SK-N-SH treated with all-trans-retinoic acid at 6 μM for 48 hours (cell line): ENCODE results near the gene PPP2R5B.

Experiments
- ATAC-seq: fragments of 200-7000 bp; cut with Tn5 transposase; 3 replicates; pipeline ENCODE4 v1.9.1; 2020; ENCODE audit warnings: mild to moderate bottlenecking, moderate library complexity
- CREB5 ChIP-seq: fragments of 250-450 bp; sonication (Bioruptor Pico); IDR thresholded peaks from 2 replicates; pipeline ENCODE4 v1.5.1; 2020; ENCODE audit warnings: low read depth, mild to moderate bottlenecking, moderate library complexity
- CSDC2 ChIP-seq: fragments of 250-450 bp; sonication (Bioruptor Pico); IDR thresholded peaks from 2 replicates; pipeline ENCODE4 v1.5.0; 2020; ENCODE audit warnings: mild to moderate bottlenecking, moderate library complexity
- ESRRG ChIP-seq: fragments of 250-450 bp; sonication (Bioruptor Pico); IDR thresholded peaks from 2 replicates; pipeline ENCODE4 v1.6.1; 2021; ENCODE audit warnings: mild to moderate bottlenecking
- ISL1 ChIP-seq: fragments of 250-450 bp; sonication (Bioruptor Pico); IDR thresholded peaks from 2 replicates; pipeline ENCODE4 v2.1.2; 2022; ENCODE audit warnings: mild to moderate bottlenecking, moderate library complexity
- PATZ1 ChIP-seq: fragments of 250-450 bp; sonication (Bioruptor Pico); IDR thresholded peaks from 2 replicates; pipeline ENCODE4 v1.8.0; 2020; ENCODE audit warnings: mild to moderate bottlenecking, moderate library complexity, borderline replicate concordance
- POU6F1 ChIP-seq: fragments of 250-450 bp; sonication (Bioruptor Pico); IDR thresholded peaks from 2 replicates; pipeline ENCODE4 v1.8.0; 2021; ENCODE audit warnings: low read depth, mild to moderate bottlenecking, moderate library complexity, borderline replicate concordance
- PPARA ChIP-seq: fragments of 250-450 bp; sonication (Bioruptor Pico); IDR thresholded peaks from 2 replicates; pipeline ENCODE4 v1.5.0; 2020; ENCODE audit warnings: mild to moderate bottlenecking, borderline replicate concordance
- SNAI2 ChIP-seq: fragments of 250-450 bp; sonication (Bioruptor Pico); IDR thresholded peaks from 2 replicates; pipeline ENCODE4 v1.5.0; 2020; ENCODE audit warnings: mild to moderate bottlenecking, moderate library complexity
- TOX ChIP-seq: fragments of 250-450 bp; sonication (Bioruptor Pico); IDR thresholded peaks from 2 replicates; pipeline ENCODE4 v1.8.0; 2021; ENCODE audit warnings: mild to moderate bottlenecking, moderate library complexity, borderline replicate concordance
- TSHZ2 ChIP-seq: fragments of 250-450 bp; sonication (Bioruptor Pico); IDR thresholded peaks from 2 replicates; pipeline ENCODE4 v1.5.0; 2020; ENCODE audit warnings: mild to moderate bottlenecking, moderate library complexity
- ZC3H10 ChIP-seq: fragments of 250-450 bp; sonication (Bioruptor Pico); IDR thresholded peaks from 2 replicates; pipeline ENCODE4 v1.5.1; 2021; ENCODE audit warnings: mild to moderate bottlenecking, moderate library complexity
- ZFP3 ChIP-seq: fragments of 250-450 bp; sonication (Bioruptor Pico); IDR thresholded peaks from 2 replicates; pipeline ENCODE4 v1.5.0; 2020; ENCODE audit warnings: mild to moderate bottlenecking, moderate library complexity
- ZNF565 ChIP-seq: fragments of 450-650 bp; formaldehyde crosslinking; conservative IDR thresholded peaks from 2 replicates; pipeline ENCODE4 v1.5.0; 2020; ENCODE audit warnings: low read depth, mild to moderate bottlenecking, moderate library complexity
- ZNF70 ChIP-seq: fragments of 450-650 bp; formaldehyde crosslinking; IDR thresholded peaks from 2 replicates; pipeline ENCODE4 v1.5.0; 2020; ENCODE audit warnings: mild to moderate bottlenecking, moderate library complexity
- ZNF8 ChIP-seq: fragments of 450-650 bp; formaldehyde crosslinking; IDR thresholded peaks from 2 replicates; pipeline ENCODE4 v1.5.0; 2020; ENCODE audit warnings: mild to moderate bottlenecking, moderate library complexity

PPP2R5B gene

GRCh38 chr11:64887234-64887756, 37.2 kb upstream of the PPP2R5B start:
- ATAC-seq = no peak; the same call in 1 of the 3 replicates
- no peak for TF ChIP-seq TOX (CRISPR knock-in tag)
- TF ChIP-seq CREB5 (CRISPR knock-in tag) = no peak
- no peak for TF ChIP-seq ZNF565 (CRISPR knock-in tag)
- no peak for TF ChIP-seq POU6F1 (CRISPR knock-in tag)
- TF ChIP-seq ESRRG (CRISPR knock-in tag) = no peak
- no peak for TF ChIP-seq PPARA (CRISPR knock-in tag)
- no peak for TF ChIP-seq SNAI2
- no peak for TF ChIP-seq TSHZ2 (CRISPR knock-in tag)
- TF ChIP-seq ZC3H10 (CRISPR knock-in tag) = no peak
- no peak for TF ChIP-seq CSDC2 (CRISPR knock-in tag)
- TF ChIP-seq ZFP3 (CRISPR knock-in tag) = no peak
- TF ChIP-seq, all 23 proteins: peak for 0

GRCh38 chr11:64887757-64888405, 36.6 kb upstream of the PPP2R5B start:
- no peak for TF ChIP-seq TOX (CRISPR knock-in tag)
- peak; percentile 93; the same call in 1 of the 2 replicates for TF ChIP-seq PATZ1 (CRISPR knock-in tag)
- ATAC-seq = peak; percentile 95

- TF ChIP-seq PATZ1 (CRISPR knock-in tag) = no peak
- TF ChIP-seq ZNF8 (CRISPR knock-in tag) = no peak
- no peak for TF ChIP-seq ISL1 (CRISPR knock-in tag)
- no peak for TF ChIP-seq TSHZ2 (CRISPR knock-in tag)
- TF ChIP-seq CSDC2 (CRISPR knock-in tag) = no peak
- no peak for TF ChIP-seq ZNF70 (CRISPR knock-in tag)
- ATAC-seq = no peak
Observed at GRCh38 chr11:64888406-64888728, 36.1 kb upstream of the PPP2R5B start.
